Stimulated activated CD4-positive, alpha-beta T cell treated with anti-CD3 and anti-CD28 coated beads, Interleukin-2, amount 100 ng/mL, for 24 hours (primary cell): ENCODE results near the gene DDX46.
A peak's percentile ranks its signal among the peaks of the same experiment; 100 is the strongest.
"Not testable (repeated sequence)": the region's sequence is repeated elsewhere in the genome, so short reads cannot be mapped to it uniquely, and the experiment has no call there.

Experiments
- DNase-seq, 2 donors: peaks; one replicate each; pipeline ENCODE4 v3.0.0-alpha.2; 2020

The DDX46 gene

DNA sequence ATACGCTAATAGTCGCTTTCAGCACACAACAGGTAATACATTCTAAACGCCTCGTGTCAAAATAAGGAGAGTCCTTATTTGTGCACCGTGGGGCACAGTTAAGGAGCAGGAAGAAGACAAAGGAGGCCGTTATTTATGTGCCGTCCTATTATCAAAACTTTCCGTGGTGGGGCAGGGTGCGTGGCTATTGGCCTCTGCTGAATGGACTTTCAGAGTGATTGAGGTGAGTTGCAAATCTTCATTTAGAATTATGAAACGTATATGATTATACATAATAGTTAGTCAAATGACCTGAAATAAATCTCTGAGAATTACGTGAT lies 88.0 kb downstream of the DDX46 start:
- peak; percentile 38 for DNase-seq

DNA sequence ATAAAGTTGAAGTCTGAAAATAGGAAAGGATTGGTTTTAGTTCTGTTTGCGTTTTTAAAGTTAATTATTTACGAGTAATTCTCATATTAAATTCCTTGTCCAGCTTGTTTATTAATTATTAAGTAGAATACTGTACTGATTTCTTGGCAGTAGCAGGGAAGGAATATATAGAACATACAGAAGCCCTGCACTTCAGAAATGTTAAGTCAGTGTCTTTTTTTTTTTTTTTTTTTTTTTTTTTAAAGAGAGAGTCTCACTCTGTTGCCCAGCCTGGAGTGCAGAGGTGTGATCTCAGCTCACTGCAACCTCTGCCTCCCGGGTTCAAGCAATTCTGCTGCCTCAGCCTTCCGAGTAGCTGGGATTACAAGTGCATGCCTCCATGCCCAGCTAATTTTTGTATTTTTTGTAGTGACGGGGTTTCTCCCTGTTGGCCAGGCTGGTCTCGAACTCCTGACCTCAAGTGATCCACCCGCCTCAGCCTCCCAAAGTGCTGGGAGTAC lies 90.9 kb downstream of the DDX46 start:
- DNase-seq = not testable (repeated sequence)

DNA sequence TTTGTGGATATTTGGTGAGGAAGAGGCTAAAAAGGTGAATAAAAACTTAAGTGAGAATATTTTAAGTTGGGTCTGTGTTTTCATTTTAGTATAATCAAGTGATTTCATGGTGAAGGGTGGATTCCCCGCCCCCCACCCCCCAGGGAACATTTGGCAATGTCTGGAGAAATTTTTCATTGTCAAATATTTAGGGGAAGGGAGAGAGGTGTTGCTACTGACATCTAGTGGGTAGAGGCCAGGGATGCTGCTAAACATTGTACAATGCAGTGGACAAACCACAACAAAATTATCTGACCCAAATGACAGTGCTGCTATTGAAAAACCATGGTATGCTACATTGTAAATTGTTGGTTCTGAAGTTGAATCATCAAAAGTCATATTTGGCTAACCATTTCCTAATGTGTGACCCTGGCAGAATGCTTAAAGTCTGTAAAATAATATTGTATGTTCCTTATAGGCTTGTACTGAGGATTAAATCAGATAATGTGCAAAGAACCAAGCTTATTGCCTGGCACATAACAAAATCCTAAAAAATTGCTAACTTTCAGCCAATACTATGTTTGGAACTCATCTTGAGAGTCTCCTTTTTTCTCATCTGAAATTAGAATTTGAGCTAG lies 92.8 kb downstream of the DDX46 start:
- no peak for DNase-seq

DNA sequence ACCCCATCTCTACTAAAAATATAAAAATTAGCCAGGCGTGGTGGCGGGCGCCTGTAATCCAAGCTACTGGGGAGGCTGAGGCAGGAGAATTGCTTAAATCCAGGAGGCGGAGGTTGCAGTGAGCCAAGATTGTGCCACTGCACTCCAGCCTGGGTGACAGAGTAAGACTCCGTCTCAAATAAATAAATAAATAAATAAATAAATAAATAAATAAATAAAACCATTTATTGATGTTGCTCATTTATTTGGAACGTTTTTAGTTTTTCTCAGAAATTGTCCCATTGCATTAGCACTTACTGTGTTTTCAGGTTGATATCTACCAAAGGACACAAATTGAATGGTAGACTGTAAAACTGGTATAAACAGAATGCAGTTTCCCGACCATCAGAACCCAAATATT lies 97.9 kb downstream of the DDX46 start:
- not testable (repeated sequence) for DNase-seq

DNA sequence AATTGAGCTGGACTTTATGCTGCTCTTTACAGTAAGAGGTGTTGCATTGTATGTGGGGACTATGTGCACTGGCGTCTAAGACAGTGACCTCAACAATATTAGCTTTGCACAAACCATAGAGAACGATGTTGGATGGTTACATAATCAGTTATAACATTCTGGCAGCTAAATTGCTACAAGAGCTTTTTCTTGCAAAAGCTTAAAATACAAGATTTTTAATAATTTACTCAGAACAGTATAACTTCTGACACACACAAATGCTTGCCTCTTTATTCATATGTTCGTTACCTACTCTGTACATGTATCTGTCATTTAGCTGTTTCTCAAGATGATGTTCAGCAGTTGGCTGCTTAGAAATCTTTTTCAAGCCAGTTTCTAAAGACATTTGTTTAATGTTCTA lies 98.8 kb downstream of the DDX46 start:
- no peak for DNase-seq

DNA sequence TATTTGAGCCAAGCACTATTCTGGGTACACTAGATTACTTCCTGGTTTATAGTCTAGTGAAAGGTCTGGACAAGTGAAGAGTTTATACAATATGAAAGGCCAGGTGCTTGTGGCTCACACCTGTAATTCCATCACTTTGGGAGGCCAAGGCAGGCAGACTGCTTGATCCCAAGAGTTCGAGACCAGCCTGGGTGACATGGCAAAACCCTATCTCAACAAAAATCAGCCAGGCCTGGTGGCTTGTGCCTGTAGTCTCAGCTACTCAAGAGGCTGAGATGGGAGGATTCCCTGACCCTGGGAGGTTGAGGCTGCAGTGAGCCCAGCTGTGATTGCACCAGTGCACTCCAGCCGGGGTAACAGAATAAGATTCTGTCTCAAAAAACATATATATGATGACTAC lies 106.1 kb downstream of the DDX46 start:
- DNase-seq = no peak

DNA sequence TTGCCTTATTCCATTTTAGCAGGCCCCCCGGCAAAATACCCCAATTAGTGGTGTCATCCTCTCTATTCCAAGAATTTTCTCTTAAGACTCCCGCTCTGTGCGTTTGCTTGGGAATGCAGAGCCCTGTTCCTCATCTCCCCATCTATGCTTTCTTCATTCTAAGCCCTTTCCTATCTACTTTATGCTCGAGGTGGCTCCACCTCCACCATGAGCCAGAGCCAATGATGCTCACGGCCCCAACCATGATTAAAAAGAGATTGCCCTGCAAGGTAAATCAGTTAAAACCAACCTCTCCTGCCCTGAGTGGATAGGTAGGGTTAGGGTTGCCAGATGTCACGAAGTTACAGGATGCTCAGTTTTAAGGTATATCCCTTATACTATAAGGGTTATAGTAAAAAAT lies 114.9 kb downstream of the DDX46 start:
- DNase-seq = peak; percentile 20 to 22

DNA sequence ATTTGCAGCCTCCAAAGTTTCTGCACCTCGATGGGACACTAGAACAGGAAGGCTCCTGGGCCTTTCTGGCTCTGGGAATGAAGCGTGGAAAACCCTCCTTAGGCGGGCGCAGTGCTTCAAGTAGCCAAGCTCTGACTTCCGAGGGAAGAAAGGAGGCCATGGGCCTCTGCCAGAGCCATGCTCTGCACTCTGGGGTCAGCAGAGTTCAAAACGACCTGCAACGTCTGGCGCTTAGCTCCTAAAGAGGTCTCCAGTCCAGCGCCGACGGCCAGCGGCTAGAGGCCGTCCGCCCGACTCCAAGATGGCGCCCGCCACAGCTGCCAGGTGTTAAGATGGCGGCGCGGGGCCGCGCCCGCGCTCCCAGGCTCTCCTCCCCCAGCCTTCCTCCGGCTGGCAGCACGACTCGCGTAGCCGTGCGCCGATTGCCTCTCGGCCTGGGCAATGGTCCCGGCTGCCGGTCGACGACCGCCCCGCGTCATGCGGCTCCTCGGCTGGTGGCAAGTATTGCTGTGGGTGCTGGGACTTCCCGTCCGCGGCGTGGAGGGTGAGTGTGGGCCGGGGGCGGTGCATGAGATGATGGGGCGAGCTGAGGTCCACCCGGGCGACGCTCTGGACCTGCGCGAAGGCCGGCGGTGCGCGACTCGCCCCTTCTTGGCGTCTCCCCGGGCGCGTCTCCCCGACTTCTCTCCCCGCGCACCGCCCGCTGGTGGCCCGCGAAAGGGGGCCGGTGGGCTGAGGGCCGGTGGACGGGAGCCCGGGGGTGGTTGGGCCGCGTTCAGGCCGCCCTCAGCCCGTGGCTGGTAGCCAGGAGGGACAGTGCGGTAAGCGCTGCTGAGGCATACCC lies 115.6 kb downstream of the DDX46 start, which contains the start of gene TXNDC15:
Gene TXNDC15 (plus strand): TSS at position 385 of the 844 bp plus-strand sequence. CDS start 57 bp downstream, at position 442.
- peak; percentile 81 to 82 for DNase-seq

DNA sequence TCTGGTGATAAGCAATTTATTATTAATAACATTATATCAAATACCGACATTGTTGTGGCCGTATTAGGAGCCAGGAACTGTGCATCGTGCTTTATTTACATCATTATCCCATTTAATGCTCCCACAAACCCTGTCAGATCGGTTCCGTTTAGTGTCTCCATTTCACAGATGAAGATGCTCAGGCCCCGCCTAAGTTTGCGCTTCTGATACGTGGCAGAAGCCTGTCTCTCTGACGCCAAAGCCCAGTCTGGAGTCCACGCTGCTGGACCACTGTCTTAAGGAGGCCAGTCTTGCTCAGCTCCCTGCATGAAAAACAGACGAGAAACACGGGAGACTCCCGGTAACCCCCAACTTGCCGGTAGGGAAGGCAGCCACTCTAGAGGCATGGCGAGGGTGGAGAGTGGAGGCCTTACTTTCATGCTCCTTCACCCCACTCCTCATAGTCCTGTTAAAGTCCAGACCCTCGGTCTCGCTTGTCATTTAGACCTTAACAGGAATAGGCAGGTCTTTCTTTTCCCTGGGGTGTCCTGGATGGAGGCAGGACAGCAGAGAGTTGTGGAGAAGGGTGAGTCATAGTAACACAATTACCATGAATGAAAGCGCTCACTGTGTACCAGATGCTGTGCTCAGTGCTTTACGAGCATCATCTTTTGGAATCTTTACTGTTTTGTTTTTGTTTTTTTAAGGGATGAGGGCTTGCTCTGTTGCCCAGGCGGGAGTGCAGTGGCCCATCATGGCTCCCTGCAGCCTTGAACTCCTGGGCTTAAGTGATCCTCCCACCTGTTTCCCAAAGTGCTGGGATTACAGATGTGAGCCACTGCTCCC lies 116.5 kb downstream of the DDX46 start:
- peak; percentile 49 to 53 for DNase-seq

DNA sequence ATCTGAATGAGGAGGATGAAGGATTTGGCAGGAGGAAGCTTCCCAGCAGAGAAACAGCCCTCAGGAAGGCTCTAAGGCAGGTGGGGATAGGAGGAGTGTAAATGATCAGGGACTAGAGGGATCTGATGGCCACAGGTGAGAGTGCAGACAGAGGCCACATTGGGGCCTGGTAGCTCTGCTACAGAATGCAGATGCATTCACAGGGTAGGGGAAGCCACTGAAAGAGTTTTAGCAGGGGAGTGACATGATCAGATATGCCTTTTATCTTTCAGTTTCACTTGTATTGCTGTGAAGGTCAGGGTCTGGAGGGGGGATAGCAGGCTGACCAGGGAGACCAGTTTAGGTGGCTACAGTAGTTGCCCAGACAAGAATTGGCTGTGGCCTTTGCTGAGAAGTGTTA lies 118.6 kb downstream of the DDX46 start:
- no peak for DNase-seq

DNA sequence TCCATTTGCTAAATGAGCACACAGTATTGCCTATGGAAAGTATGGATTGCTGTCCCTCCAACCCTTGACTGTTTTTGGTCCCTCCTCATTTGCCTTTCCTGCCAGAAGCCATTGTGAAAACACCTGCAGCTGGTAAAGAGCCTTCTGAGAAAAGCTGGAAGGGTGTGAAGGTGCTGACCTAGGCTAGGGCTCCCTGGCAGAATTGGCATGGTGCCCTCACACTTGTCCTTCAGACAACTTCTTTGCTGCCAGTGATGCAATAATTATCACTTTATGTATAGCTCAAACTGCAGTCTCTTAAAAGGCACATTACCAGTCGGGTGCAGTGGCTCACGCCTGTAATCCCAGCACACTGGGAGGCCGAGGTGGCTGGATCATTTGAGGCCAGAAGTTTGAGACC lies 119.8 kb downstream of the DDX46 start:
- no peak for DNase-seq

DNA sequence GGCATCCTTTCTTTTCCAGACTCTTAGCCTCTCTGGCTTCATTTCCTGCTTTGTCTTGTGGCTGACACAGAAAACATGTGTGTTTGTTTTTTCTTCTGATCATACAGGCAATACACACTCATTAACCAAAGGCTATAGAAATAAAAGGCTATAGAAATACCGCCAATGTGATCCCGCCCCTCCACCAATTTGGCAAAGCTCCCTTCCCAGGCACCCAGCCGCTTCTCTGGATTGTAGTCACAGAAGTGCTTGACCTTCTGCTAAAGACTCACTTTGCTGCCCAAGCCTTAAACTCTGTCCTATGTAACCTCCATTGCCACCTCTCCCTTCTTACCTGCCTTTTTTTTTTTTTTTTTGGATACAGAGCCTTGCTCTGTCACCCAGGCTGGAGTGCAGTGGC lies 120.9 kb downstream of the DDX46 start:
- DNase-seq = no peak
